Mesothelial cell of epicardium (in vitro differentiated cells): ENCODE data around the gene PDE4B. TPM values are rescaled to one million over a fixed set of nuclear protein-coding genes. Genes with fewer than 3 reads are reported as not detected.

ENCODE experiments used
- DNase-seq, 2 experiments: peaks; one replicate each; pipeline ENCODE4 v3.0.0; 2021; ENCODE audit warnings: low spot score in 2 of 2; ENCODE audit not compliant: unreplicated experiment in 2 of 2
- H3K27ac Mint-ChIP-seq: 2 replicates; pipeline ENCODE4 v1.8.0; 2021; ENCODE audit warnings: mixed read lengths
- H3K27me3 Mint-ChIP-seq: 2 replicates; pipeline ENCODE4 v1.8.0; 2021; ENCODE audit warnings: low read depth, mixed read lengths
- H3K36me3 Mint-ChIP-seq: 2 replicates; pipeline ENCODE4 v1.8.0; 2021; ENCODE audit warnings: mixed read lengths
- H3K4me1 Mint-ChIP-seq: 2 replicates; pipeline ENCODE4 v1.8.0; 2021; ENCODE audit warnings: mixed read lengths
- H3K4me3 Mint-ChIP-seq: 2 replicates; pipeline ENCODE4 v1.8.0; 2021; ENCODE audit warnings: mild to moderate bottlenecking, moderate library complexity, mixed read lengths
- H3K9me3 Mint-ChIP-seq: 2 replicates; pipeline ENCODE4 v1.8.0; 2021; ENCODE audit warnings: mixed read lengths
- total RNA-seq: library from RNA; stranded (reverse); gene quantifications from 3 replicates; pipeline ENCODE4 v1.2.1, GENCODE V29; 2021
- TF ChIP-seq, protein P1 (sequence below): fragments of 200-600 bp; sonication (generic); IDR thresholded peaks from one replicate; pipeline ENCODE4 v1.5.0; 2021; ENCODE audit warnings: antibody characterized with exemption; ENCODE audit not compliant: unreplicated experiment

The PDE4B gene
- total RNA-seq, 1 donor from 2014 or later, result 22.3 TPM

DNA sequence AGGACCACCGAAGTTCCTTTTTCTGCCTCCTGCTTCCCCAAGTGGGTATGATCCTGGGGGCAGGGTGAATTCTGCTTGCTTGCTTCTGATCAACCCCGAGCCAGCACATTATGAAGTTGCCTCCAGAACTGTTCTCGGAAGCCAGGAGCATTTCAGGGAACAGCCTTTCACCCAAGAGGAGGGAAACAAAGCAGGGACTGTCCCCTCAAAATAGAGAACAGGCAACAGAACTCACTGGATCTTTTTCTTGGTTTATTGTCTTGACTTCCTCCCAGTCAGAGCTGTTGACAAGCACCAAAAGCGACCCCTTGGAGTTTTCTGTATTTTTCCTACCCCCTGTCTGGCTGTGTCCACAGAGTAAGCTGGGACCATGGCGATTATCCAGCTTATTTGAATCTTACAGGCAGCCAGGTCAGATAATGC is 482.9 kb downstream of the PDE4B start:
- Mint-ChIP-seq H3K9me3 (no peaks in the 10 kb centered on the region), H3K4me1 (peaks cover 47% of the 10 kb centered on the region), H3K27ac (peak overlapping the region; percentile 57), H3K27me3 (no peaks in the 10 kb centered on the region), H3K36me3 (no peaks in the 10 kb centered on the region), H3K4me3 (no peak overlapping the region)
- TF ChIP-seq, protein P1, sequence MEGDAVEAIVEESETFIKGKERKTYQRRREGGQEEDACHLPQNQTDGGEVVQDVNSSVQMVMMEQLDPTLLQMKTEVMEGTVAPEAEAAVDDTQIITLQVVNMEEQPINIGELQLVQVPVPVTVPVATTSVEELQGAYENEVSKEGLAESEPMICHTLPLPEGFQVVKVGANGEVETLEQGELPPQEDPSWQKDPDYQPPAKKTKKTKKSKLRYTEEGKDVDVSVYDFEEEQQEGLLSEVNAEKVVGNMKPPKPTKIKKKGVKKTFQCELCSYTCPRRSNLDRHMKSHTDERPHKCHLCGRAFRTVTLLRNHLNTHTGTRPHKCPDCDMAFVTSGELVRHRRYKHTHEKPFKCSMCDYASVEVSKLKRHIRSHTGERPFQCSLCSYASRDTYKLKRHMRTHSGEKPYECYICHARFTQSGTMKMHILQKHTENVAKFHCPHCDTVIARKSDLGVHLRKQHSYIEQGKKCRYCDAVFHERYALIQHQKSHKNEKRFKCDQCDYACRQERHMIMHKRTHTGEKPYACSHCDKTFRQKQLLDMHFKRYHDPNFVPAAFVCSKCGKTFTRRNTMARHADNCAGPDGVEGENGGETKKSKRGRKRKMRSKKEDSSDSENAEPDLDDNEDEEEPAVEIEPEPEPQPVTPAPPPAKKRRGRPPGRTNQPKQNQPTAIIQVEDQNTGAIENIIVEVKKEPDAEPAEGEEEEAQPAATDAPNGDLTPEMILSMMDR, result no peak
- DNase-seq, result no peak

DNA sequence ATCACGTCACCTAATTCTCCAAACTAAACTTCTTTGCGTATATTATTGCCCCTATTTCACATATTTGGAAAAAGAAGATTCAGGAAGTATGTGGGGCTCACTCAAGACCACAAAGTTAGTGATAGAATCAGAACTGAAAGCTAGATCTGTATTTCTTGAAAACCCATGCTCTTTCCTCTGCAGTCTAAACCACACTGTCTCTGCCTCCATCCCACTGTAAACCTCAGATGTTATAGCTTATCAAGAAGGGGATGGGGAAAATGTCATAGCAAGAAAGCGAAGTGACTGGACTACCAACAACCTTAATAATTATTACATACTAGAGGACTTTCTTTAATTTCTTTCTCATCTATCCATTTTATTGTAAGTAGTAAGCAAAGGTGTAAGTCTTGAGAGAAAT is 483.5 kb downstream of the PDE4B start:
- no peaks in the 10 kb centered on the region for H3K27me3 Mint-ChIP-seq
- no peak overlapping the region for H3K4me3 Mint-ChIP-seq
- H3K27ac Mint-ChIP-seq, result no peak overlapping the region

DNA sequence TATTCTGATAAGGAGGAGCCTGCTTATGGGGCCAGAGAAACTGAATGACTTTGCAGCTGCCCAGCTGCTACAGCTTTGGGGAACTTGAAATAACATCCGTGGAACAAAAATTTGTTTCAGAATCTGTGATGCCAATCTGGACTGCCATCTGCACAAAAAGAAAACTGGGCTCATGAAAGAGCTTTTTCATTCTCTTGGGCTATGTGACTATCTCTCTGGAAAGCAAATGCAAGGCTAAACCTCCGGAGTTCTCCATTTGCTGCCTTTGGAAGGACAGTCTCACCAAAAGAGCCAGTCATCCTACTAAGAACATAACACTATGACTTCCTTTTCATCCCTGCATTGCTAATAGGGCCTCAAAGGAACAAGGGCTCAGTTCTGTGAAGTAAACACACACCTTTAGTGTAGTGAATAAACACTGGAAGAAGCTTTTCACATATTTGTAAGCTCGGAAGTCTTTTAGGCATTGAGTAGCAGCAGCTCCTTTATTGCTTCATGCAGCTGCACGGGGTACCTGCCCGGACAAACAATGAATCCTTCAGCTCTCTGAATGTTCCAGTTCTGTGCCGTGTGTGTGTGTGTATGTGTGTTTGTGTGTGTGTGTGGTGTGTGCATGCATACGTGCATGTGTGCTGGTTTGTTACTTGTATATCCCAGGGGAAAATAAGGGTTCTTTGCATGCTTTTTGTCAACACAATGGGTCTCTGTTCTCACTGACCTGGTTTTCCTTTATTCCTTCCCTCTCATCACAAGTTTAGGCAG is 485.7 kb downstream of the PDE4B start:
- H3K27ac Mint-ChIP-seq, result no peak overlapping the region
- DNase-seq, result no peak
- TF ChIP-seq, protein P1, result no peak
- no peaks in the 10 kb centered on the region for H3K9me3 Mint-ChIP-seq
- peaks cover 39% of the 10 kb centered on the region for H3K4me1 Mint-ChIP-seq
- no peak overlapping the region for H3K4me3 Mint-ChIP-seq
- H3K27me3 Mint-ChIP-seq, result no peaks in the 10 kb centered on the region
- H3K36me3 Mint-ChIP-seq, result no peaks in the 10 kb centered on the region

More for the DNA sequence above, 483.5 kb downstream of the PDE4B start:
- Mint-ChIP-seq H3K36me3 (no peaks in the 10 kb centered on the region), H3K9me3 (no peaks in the 10 kb centered on the region), H3K4me1 (peaks cover 47% of the 10 kb centered on the region)
- TF ChIP-seq, protein P1, result no peak
- DNase-seq, result no peak

DNA sequence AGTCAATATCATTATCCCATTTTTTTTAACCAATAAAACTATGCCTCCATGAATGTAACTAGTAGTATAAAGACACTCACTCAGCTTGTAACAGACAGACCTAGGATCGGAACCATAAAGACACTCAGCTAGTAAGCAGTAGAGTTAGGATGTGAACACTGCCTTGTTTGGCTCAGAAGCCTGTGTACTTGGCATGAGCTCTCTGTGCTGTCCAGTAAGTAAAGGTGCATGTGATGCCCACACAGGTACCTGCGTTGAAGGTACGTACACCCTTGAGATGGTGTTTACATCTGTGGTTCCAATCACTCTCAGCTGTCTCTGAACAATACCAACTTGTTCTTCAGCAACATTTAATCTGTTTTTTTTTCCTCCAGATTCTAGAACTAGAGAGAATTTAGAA is 489.1 kb downstream of the PDE4B start:
- no peaks in the 10 kb centered on the region for H3K36me3 Mint-ChIP-seq
- H3K9me3 Mint-ChIP-seq, result no peaks in the 10 kb centered on the region
- no peak for DNase-seq
- peak overlapping the region; percentile 69 for H3K27ac Mint-ChIP-seq
- no peak overlapping the region for H3K4me3 Mint-ChIP-seq
- H3K4me1 Mint-ChIP-seq, result peaks cover 52% of the 10 kb centered on the region
- H3K27me3 Mint-ChIP-seq, result no peaks in the 10 kb centered on the region
- TF ChIP-seq, protein P1, result no peak

DNA sequence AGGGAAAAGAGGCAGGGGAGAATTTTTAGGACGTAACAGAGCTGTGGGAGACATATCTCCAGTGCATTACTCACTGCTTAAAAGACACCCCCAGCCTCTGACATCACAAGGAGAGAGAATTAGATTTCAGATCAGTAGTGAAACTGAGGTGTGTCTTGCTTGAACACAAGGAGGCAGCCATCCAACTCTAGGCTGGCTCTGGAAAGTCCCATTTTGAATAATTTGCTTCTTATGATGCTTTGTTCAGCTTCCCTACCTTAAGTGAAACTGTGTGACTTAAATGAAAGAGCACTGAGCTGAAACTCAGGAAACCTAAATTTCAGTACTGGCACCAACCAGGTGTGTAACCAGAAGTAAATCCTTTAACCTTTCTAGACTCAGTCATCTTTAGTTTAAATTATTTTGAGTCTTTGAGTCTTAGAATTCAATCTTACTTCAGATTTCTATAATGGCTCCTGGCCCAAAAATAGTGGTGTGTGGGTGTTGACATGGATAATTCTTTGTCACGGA is 489.7 kb downstream of the PDE4B start:
- Mint-ChIP-seq H3K9me3 (no peaks in the 10 kb centered on the region), H3K27ac (peak overlapping the region; percentile 69), H3K4me1 (peaks cover 52% of the 10 kb centered on the region), H3K36me3 (no peaks in the 10 kb centered on the region), H3K4me3 (no peak overlapping the region), H3K27me3 (no peaks in the 10 kb centered on the region)
- DNase-seq, result no peak
- TF ChIP-seq, protein P1, result no peak
